Prostate gland (tissue), 2 donors: ENCODE data around the gene PF4V1.

Source experiments
- CTCF ChIP-seq, 4 experiments: fragments of 200-600 bp in 2 of 4; fragments of 450-650 bp in 2 of 4; sonication (generic) in 2 of 4; IDR thresholded peaks; 1 replicate in 3 of 4; 2 replicates in 1 of 4; pipeline ENCODE4 v1.5.1; 2016 to 2019; ENCODE audit warnings: antibody characterized with exemption in 4 of 4, mild to moderate bottlenecking in 2 of 4, moderate library complexity in 2 of 4
- POLR2A ChIP-seq: fragments of 450-650 bp; IDR thresholded peaks from one replicate; pipeline ENCODE4 v1.6.1; 2016; ENCODE audit warnings: antibody characterized with exemption, mild to moderate bottlenecking
- POLR2AphosphoS5 ChIP-seq: sonication (generic); formaldehyde crosslinking; IDR thresholded peaks from one replicate; pipeline ENCODE4 v1.6.1; 2017; ENCODE audit warnings: antibody characterized with exemption

- TF ChIP-seq POLR2A = no peak
- TF ChIP-seq CTCF (IDR thresholded peaks at IDR 0.05) = no peak
- no peak for TF ChIP-seq POLR2AphosphoS5
These were observed 18.6 kb downstream of the PF4V1 start for GRCh38 chr4:73871511-73872310.
